Activated T-helper 9 cell treated with anti-CD3 and anti-CD28 coated beads, Interleukin-2, amount 50 U/mL, for 16 hours (primary cell): ENCODE results near the gene CRADD.
A peak's percentile ranks its signal among the peaks of the same experiment; 100 is the strongest.
"Not testable (repeated sequence)": the region's sequence is repeated elsewhere in the genome, so short reads cannot be mapped to it uniquely, and the experiment has no call there.

ENCODE experiments used
- DNase-seq: peaks from one replicate; pipeline ENCODE4 v3.0.0-alpha.2; 2020; ENCODE audit warnings: low read depth

Gene CRADD

DNA sequence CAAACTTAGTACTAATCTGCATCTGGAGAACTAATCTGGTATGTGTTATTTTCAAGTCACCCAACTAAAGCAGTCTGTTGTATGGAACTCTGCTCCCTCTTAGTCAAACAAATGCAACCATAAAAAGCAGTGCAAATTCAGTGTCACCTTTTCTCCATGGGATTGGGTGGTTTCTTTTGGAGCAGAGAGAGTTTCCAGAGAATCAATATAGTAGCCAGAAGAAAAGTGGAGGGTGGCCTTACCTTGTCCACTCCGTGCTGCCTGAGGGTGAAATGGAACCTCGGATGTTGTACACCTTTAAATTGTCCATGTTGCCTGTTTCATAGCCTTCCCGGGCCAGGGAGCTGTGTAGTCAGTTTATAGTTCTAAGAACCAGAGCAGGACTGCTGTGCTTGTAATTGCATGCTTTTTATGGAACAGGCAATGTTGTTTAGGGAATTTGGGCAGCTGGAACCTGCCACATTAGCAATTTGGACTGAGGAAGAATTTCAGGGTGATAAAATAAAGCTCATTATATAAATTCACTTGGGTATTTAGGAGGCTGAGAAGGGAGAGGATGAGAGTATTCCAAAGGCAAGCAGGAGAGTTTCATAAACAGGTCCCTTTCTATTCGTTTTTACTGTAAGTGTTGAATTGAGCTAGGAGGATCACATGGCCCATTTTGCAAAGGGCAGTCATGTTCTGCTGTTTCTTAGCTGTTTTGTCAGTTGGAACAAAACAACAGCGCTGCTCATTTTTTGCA lies 60.5 kb downstream of the CRADD start:
- DNase-seq, result no peak

DNA sequence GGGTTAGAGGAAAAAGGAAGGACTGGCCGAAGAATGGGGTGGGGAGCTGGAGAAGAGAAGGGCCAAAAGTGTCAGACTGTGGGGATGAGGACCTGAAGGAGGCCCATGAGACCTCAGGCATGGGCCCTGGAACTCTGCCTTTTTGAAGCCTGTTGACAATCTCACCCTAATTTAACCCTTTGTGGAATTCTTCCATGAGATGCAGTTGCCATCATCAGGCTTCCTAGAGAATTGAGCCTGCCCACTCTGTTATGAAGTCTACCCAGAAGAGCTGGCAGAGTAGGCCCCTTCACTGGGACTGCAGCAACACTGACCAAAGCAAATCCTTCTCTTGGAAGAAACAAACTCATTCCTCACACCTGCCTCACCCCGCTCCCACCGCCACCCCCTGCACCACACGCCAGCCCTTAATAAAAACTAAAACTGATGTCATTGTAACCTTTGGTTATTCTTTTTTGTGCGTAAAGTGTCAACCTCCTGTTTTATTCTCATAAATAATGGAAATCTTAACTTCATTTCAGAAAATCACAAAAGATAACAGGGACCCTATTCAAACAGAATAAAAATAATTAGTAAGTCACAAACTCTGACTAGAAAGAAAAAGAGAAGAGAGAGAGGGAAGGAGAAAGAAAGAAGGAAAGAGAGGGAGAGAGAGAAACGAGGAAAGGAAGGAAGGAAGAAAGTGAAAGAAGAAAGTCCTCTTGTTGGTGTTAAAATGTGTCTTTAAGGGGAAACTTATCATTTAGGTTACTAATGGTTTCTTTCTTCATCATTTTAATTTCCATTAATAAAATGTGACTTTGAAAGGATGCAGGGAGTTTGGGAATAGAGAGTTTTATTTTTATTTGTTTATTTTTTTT lies 61.3 kb downstream of the CRADD start:
- no peak for DNase-seq

DNA sequence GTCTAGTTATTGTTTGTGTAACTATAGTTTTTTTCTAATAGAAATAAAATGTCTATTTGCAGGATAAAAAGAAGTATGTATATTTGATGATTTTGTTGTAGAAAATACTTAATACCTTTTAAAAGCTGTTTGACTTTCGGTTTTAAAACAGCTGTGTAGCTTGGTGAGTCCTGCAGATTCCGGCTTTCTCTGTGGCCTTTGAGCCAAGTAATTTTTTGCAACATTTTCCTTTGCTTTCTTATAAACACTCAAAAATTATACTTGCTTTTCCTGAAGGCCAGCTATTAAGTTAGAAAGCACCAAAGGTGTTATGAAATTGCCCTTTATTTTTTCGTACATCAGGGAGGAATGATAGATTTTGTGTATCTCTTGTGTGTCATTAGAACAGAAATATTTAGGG lies 63.6 kb downstream of the CRADD start:
- DNase-seq, result no peak

DNA sequence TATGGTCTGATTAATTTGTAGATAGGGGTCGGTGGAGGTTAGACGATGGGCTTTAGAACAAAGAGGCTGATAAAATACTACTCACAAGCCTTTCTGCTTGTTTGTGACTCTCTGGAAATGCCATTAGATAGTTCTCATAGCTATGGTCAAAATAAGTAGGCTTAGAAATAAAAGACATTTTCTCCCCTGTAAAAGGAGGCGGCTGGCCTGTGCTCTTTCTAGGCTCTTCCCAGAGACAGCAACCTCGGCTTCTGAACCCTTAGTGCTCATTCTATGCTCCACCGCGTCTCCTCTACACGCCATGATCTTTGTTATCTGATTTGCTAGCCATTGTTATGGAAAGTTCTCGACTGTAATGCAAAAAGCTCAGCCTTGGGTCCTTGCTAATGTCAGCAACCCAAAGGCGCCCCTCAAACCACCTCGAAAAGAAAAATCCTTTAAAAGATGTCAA lies 64.5 kb downstream of the CRADD start:
- DNase-seq, result no peak

DNA sequence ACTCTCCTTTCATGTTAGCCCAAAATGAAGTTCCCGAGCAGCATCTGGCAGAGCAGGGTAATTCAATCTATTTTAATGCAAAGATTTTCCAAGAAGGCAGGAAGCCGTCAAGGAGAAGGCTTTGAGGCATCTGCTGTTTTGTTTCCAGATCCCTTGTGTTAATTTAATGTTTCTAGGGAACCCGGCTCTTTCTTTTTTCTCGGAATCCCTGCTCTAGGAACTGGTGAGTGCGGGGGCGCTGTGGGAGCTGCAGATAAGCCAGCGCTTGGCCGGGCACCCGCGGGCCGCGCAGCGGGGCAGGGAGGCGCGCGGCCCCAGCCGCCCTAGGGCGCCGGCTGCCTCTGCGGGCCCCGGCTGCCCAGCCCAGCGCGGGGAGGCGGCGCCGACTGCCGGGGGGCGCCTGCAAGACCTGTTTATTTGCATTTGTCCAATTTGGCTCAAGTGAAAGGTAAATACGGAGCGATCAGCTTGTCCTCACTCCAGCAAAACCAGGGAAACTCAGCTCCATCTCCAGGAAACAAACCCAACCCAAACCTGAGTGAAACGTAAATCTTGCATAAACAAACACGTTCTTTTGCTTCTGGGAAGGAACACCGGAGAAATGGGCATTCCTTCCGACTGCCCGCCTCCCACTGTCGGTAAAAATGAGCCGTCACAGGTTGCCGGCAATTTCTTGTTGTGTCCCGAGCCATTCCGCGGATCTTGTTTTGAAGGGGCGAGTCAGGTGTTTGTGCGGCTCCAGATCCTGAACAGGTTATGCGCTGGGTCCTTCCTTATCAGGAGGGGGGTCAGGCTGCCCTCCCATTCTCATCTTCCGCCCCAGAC lies 65.1 kb downstream of the CRADD start:
- DNase-seq, result peak; percentile 35

DNA sequence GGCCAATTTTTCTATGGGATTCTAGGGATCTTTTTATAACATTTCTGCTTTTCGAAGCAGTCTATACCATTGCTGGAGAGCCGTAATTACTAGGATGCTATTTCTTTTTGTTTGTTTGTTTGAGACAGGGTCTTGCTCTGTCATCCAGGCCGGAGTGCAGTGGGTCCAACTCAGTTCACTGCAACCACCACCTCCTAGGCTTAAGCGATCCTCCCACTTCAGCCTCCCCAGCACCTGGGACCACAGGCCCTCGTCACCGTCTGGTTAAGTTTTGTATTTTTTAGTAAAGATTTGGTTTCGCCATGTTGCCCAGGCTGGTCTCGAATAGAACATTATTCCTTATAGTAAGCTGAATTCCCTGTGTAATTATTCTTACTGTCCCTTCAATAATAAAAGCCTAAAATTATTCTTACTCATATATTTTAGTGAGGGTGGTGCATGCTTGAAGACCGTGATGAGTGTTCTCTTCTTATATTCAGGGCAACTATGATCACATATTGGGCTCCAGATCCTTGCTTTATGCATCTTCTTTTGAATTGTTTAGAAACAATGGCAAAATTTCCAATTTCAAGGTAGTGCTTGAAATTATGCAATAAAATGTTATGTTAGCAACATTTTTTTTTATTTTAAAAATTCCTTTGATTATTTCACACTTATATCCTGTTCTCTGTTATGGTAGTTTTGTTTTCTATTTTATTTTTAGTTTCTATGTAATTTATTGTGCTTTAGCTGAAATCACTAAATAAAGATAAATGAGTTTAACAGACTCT lies 66.2 kb downstream of the CRADD start:
- no peak for DNase-seq

DNA sequence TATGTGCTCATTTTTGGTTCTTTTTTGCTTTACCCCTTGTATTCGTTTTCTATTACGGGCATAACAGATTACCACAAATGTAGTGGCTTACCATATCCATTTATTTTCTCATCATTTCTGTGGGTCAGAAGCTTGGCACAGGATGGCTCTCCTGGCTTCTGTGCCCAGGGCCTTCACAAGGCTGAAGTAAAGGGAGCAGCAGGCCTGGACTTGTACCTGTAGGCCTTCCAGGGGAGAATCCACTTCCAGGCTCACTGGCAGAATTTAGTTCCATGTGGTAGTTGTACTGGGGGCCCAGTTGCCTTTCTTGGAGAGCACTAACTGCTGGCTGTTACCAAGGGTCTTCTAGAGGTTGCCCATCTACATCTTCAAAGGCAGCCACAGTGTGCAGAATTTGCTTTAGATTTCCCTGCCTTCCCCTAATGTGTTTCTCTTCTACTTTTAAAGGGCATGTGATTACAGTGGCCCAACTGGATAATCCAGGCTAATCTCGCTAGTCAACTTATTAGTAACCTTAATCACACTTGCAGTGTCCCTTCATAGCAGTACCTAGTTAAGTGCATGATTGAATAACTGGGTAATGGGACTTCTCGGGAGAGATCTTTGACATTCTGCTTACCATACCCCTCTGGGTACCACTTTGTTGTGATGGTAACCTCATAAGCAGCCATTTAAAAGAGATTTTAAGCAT lies 67.0 kb downstream of the CRADD start:
- DNase-seq, result no peak

DNA sequence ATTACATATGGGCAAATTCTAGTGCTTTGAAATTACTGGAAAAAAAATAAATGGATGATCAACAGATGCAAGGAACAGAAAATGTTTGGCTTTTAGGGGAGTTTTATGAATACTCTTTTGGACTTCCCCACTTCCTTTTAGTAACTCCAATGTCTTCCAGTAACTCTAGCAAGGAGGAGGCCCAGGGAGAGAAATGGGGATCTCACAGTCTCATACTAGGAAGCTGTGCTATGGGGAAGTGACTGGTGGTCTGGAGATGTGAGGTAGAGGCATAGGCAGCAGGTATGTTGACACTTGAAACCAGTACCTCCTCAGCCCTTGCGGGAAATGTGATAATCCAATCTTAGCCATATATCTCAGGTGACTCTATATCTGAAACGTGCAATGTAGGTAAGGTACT lies 68.1 kb downstream of the CRADD start:
- DNase-seq, result no peak

DNA sequence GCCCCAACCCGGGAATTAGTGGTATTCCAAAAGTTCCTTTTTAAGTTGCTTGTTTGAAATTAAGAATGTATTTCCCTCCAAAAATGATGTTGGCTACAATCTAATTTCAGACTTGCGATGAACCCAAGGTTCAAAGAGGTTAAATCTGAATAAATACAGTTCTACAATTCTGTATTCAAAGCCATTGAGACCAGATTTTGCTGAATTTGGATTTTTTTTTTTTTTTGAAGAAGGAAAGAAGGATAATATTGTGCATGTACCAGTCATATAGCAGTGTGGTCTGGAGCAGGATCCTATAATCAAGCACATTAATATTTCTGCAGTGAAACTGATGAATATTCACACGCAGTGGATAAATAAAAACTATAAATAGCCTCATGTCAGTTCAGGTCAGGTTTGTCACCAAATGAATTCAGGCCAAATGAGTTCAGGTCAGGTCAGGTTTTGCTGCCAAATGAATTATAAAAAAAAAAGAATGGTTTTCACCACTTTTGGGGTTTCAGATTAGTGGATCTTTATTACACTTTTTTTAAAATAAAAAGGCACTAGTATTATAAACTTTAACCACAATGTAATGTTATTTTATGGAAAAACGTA lies 69.5 kb downstream of the CRADD start:
- no peak for DNase-seq

DNA sequence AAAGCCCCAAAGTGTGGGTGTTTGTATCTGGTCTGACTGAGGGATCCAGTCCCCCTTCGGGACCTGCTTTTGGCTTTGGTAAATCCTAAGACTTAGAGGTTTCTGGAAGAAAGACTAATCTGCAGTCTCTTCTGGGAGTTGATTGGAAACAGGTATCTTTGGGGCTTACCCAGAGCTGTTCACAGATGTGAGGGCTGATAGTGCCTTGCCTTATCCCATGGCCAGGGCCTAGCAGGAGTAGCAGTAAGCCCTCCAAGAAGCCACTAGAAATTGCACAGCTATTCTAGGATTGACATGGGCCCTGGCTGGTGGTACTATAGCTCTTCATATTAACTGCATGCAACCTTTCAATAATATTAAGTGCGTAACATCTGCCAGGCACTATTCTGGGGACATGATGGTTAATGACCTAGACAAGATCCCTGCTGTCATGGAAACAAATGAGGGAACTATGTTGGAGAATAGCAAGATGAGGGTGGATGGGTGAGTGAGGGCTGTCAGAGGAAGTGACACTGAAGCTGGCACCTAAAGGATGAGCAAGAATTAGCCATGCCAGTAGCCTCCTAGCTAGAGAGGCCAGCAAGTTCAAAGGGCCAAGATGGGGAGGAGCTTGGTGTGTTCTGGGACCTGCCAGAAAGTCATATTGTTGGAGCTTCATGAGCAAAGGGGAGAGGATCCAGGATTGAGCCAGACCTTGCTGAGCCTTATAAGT lies 71.7 kb downstream of the CRADD start:
- no peak for DNase-seq

DNA sequence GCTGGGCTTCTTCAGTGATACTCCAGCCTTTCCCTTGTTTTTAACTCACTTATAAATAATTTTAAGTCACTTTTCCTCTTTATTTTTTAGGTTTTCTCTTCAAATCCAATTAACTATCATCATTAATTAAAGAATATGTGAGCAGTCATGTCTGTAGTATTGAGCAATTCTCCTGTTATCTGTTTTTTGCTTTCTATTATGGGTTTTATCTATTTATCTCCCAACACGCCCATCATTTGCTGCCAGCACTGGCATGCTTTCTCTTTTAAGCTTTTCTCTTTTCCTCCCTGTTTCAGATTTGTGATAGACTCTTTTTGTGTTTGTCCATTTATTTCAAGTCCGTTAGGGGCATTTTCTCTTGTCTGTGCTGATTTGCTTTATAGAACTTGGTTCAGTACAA lies 72.3 kb downstream of the CRADD start:
- no peak for DNase-seq

DNA sequence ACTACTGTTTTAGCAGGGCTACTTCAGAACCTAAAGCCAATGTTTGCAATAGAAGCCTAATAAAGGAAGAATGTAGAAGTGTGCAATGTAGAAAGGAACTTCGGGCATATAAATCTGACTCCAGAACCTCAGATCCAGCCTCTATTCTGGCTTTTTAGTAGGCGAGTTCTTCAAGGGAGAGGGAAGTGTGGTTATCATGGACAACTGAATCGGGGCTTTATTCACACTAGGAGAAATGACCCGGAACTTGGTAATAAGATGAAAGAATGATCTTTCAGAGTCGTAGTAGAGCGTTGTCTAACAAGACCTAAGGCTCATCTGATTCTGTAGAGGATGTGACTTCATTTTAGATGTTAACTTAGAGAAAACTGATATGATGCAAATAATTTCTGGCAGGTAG lies 72.9 kb downstream of the CRADD start:
- no peak for DNase-seq

DNA sequence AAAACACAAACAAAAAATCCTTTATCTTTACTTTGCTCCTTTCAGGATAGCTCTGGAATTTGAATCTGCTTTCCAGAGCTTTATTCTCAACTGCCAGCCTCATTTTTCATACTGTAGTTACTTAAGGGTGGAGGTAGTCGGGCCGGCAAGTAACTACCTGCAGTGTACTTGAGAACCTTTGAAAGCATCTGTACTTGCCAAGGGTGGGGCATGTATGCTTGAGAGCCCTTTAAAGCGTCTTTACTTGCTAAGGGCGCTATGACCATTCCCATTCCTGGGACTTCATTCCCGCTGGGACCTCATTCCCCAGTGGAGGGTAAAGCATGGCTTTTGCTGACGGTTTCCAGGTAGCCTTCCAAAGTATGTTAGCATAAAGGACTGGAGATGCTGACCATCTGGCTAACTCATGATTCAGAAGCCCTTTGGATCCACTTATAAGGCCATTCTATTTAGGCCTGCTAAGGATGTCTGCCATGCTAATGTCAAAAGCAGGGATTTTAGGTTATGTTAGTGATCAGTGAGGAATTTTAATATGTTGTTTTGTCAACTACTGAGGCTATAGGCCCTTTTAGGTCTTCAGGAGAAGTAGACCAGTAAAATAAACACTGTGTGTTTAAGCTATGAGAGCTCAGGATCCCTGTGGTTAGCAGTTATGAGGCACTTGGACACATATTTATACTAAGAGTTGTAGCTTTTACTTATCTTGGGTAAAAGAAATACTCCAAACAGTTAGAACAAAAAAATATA lies 74.9 kb downstream of the CRADD start:
- no peak for DNase-seq

DNA sequence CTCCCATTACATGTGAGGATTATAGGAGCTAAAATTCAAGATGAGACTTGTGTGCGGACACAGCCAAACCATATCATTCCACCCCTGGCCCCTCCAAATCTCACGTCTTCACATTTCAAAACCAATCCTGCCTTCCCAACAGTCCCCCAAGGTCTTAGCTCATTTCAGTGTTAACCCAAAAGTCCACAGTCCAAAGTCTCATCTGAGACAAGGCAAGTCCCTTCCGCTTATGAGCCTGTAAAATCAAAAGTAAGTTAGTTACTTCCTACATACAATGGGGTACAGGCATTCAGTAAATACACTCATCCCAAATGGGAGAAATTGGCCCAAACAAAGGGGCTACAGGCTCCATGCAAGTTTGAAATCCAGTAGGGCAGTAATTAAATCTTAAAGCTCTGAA lies 76.1 kb downstream of the CRADD start:
- no peak for DNase-seq

DNA sequence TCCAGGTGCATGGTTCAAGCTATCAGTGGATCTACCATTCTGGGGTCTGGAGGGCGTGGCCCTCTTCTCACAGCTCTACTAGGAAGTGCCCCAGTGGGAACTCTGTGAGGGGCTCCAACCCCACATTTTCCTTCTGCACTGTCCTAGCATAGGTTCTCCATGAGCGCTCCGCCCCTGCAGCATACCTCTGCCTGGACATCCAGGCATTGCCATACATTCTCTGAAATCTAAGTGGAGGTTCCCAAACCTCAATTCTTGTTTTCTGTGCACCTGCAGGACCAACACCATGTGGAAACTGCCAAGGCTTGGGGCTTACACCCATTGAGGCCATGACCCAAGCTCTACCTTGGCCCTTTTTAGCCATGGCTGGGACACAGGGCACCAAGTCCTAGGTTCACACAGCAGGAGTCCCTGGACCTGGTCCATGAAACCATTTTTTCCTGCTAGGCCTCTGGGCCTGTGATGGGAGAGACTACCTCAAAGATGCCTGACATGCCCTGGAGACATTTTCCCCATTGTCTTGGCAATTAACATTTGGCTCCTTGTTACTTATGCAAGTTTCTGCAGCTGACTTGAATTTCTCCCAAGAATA lies 76.8 kb downstream of the CRADD start:
- DNase-seq, result no peak

DNA sequence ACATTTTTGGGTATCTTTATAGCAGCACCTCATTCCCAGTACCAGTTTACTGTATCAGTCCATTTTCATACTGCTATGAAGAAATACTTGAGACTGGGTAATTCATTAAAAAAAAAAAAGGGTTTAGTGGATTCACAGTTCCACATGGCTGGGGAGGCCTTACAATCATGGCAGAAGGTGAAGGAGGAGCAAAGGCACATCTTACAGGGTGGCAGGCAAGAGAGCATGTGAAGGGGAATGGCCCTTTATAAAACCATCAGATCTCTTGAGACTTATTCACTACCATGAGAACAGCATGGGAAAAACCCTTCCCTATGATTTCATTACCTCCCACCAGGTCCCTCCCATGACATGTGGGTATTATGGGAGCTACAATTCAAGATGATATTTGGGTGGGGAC lies 77.7 kb downstream of the CRADD start:
- not testable (repeated sequence) for DNase-seq

DNA sequence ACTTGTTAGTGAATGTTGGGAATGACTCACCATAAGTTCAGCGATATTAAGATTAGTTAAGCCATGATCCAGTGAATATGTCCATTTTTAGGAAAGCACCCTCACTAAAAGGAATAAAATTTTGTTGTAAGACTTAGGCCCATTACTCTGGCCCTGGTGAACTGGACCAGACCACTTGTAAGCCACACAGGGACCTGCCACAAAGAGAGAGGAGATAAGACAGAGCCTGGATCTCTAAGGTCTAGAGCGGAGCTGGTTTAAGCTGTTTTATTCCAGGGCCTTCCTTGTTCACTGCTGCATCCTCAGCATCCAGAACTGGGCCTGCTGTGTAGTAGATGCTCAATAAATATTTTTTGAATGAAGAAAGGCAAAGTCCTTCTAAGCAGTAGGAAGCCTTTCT lies 79.1 kb downstream of the CRADD start:
- no peak for DNase-seq

DNA sequence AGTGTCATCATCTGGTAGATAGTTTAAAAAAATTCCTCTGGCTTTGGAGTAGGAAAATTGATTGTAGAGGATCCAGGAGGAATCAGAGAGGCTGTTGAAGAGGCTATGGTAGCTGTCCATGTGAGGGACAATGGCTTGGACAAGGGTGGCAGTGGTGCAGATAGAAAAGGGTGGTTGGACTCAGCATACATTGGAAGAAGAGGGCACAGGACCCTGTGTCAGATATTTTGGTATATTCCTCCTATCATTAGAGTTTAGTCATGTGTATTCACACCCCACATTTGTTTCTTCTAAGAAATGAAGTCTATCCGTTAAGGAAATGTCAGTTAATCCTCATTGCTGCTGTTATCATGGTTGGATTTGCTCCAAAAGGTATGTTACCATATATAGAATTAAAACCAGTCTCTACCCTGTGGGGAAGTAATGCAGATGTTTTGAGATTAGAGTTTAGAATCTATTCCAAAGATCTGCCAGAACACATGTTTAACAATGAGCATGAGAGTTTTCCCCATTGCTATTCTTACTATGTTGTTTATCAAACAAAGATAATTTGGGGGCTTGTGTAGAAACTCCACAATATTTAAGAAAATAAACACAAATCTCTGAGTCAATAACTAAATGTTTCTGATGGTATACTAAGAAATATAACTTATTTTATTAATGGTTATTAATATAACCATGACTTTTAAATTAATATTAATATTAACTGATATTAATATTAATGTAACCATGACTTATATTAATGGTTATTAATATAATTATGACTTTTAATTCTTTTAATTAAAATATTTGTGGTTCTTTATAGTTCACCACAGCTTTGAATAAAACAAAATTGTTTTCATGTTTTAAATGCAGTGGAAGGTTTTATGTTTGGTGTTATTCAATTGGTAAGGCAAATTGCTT lies 80.9 kb downstream of the CRADD start:
- DNase-seq, result no peak
